ENCODE results near the gene MACF1.

GRCh38 chr1:39409055-39409816 lies 204.7 kb downstream of the MACF1 start:
- TF ChIP-seq POLR2A (IDR thresholded peaks at IDR 0.05) = peak; percentile 35
- TF ChIP-seq, protein P1, sequence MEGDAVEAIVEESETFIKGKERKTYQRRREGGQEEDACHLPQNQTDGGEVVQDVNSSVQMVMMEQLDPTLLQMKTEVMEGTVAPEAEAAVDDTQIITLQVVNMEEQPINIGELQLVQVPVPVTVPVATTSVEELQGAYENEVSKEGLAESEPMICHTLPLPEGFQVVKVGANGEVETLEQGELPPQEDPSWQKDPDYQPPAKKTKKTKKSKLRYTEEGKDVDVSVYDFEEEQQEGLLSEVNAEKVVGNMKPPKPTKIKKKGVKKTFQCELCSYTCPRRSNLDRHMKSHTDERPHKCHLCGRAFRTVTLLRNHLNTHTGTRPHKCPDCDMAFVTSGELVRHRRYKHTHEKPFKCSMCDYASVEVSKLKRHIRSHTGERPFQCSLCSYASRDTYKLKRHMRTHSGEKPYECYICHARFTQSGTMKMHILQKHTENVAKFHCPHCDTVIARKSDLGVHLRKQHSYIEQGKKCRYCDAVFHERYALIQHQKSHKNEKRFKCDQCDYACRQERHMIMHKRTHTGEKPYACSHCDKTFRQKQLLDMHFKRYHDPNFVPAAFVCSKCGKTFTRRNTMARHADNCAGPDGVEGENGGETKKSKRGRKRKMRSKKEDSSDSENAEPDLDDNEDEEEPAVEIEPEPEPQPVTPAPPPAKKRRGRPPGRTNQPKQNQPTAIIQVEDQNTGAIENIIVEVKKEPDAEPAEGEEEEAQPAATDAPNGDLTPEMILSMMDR (IDR thresholded peaks at IDR 0.05) = peak in 1 of 3 donors; percentile 28
